HG03354 (cell line): ENCODE measurements around the gene GABRB1.
"Not testable (repeated sequence)": the region's sequence is repeated elsewhere in the genome, so short reads cannot be mapped to it uniquely, and the experiment has no call there.

Experiments
- ATAC-seq: cut with Tn5 transposase; IDR thresholded peaks from one replicate; pipeline ENCODE4 v1.9.1; 2021; ENCODE audit warnings: mild to moderate bottlenecking; ENCODE audit not compliant: unreplicated experiment, poor library complexity, severe bottlenecking

Gene GABRB1

DNA sequence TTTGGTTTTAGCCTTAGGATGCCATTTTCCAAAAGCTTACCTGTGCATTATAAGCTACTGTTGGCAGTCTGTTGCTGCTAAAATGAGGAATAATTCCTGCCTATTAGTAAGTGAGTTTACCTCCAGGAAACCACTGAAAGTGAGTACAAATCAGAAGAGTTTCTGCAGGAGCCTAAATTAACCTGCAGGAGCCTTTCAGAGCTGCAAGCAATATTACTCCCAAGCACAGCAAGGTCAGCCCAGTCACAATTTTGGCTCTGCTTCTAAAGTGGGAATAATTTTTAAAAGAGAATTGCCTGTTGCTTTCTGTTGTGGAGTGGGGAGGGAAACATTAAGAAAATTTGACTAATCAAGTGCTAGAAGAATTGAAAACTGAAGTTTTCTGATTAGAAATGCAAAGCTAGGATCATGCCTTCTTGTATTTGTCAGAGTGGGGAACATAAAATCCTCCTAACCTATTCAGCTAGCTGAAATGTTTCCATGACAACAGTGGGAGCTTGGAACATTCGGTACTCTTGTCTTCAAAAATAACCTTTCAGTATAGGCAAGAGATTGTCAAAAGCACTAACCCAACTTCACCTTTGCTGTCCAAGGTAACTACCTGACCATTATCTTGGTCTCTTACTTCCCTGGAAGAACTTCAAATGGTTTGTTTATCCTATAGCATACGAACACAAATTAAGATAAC lies 239.0 kb downstream of the GABRB1 start:
- ATAC-seq = no peak

DNA sequence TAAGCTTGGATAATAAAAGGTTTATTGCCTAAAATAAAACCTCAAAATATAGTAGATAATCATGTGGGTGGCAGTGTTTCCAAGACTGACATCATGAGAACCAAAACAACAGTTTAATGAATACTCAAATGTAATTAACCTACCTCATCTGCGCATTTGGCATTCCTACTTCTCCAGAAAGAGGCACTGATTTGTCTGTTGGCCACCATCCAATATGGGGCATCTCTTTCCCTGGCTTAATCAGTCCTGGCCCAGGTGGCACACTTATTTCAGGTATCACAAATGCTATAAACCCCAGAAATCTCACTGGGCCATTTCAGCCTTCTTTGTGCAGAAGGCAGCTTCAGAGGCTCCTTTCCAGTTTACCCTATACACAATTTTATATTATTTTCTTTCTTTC lies 239.9 kb downstream of the GABRB1 start:
- no peak for ATAC-seq

DNA sequence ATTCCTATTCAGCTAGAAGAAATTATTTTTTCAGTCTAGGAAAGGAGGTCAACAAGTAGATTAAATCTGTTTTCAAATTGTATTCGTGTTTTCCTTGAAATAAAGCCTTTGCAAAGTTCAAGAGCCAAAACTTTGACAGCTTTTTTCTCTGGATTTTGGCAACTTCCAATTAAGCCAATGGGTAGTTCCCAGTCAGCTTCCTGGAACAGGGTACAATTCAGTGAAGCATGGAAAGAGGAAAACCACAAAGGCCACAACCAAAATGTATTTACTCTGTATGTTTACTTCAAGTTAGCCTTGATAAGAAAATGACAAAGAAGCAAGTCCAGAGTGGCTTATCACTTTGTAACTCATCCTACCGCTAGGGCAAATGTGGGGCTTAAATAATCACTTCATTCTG lies 243.5 kb downstream of the GABRB1 start:
- ATAC-seq = no peak

DNA sequence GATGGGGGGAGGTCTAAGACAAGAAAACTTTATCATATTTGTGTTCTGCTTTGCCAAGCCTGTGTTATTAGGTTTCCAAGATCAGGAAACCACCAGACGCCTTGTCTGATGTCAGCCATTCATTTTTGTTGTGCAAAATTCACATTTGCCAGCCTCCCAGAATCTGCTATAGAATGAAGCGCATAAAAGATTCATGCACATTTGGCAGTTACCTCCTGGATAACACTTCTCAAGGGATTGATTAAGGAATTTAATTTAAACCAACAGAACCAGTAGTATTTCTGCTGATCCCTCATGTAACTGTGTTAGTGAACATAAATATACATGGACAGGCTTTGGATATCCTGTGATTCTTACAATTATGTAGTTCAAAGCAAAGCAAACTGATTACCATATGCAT lies 244.2 kb downstream of the GABRB1 start:
- ATAC-seq = no peak

DNA sequence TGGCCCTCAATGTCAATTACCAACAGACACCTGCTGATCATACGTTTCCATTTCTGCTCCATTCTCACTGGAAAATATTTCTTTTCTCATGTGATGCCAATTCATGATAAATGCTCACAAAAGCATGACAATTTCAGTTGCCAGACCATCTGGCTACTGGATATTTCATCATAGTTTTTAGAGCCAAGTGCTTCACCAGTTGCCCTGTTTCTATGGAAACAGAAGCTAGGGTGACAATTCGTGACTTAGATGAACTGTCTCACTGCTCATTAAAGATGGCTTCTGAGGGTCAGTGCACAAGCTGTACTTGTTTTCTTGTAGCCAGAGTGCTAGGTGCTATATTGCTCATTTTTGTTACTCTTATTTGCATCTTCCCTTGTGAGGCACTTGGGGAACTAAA lies 247.3 kb downstream of the GABRB1 start:
- ATAC-seq = no peak

DNA sequence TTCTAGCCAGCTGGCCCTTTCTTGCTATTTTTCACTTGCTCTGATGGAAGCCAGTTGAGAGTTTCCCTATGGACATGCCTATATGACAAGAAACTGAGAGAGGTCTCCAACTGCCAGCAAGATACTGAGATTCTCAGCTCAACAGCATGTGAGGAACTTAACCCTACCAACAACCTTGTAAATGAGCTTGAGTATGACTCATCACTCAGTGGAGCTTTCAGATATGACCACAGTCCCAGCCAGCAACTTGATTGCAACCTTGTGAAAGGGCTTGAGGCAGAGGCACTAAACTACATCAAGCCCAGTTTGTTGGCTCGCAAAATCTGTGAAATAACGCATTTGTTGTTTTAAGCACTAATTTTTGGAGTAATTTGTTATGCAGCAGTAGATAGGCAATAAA lies 256.4 kb downstream of the GABRB1 start:
- ATAC-seq = no peak

DNA sequence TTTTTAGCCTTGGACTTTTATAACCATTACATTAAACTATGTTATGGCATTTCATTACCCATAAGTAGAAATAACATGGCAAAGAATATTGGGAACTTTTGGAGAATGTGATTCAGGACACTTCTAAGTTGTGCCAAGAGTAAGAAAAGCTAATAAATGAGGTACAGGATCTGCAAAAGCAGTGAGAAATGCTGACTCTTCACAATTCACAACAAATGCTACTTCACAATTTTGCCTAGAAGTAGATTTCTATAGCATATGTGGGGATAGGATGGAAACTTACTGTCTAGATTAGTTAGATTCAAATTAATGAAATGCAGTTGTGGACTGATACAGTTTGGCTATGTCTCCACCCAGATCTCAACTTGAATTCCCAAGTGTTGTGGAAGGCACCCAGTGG lies 258.4 kb downstream of the GABRB1 start:
- ATAC-seq = no peak

DNA sequence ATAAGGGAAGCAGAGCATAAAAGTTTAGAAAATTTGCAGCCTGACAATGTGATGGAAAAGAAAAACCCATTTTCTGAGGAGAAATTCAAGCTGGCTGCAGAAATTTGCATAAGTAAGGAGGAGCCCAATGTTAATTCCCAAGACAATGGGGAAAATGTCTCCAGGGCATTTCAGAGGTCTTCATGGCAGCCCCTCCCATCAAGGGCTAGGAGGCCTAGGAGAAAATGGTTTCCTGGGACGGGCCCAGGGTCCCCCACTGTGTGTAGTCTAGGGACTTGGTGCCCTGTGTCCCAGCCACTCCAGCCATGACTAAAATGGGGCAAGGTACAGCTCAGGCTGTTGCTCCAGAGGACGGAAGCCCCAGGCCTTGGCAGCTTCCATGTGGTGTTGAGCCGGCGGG lies 259.5 kb downstream of the GABRB1 start:
- not testable (repeated sequence) for ATAC-seq

DNA sequence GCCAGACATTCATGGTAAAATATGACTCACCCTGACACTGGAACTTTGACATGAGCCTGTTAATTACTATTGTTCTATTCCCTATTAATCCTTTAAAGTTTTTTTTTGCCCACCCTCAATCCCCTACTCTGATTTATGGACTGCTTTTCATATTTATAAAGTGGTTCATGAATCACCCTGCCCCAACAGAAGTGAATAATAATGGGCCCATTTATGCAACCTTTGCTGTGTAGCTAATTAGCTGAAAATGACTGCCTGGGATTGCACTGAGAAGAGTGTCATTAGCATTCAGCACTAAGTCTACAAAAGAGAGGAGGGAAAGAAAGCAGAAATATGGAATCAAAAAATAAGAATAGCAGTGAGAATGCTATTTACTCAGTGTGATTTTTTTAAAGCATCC lies 277.8 kb downstream of the GABRB1 start:
- no peak for ATAC-seq

DNA sequence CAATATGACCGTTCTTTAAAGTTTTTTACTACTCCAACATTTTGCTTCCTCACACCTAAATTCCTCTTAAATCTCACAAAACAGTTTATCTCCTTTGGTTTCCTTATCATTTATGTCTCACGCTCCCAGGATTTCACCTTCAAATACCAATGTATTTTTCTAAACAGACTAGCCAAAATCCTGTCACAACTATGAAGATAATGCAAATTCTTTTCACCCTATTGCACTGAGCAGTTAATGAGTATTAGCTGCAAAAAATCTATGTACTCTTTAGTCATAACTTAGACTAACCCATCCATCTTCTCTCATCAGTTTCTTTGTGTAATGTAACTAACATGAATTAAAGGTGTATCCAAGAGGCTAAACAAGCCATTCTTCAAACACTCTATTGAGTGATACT lies 280.8 kb downstream of the GABRB1 start:
- no peak for ATAC-seq

DNA sequence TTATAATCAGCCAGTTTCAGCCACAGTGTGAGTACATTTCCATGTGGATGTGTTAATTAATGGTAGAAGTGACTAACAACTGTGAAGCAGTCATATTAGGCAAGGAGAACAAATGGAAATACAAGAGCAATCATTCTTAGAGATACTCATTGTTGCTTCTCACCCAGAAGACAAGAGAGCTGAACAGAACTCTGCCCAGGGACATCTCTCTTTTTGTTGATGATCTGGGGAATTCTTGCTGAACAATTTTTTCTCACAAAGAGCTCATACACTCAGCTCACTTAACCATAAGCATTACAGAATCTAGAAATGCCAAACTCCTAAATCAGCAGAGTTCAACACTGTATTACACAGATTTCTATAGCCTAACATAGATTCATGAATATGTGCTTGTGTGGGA lies 282.0 kb downstream of the GABRB1 start:
- no peak for ATAC-seq

DNA sequence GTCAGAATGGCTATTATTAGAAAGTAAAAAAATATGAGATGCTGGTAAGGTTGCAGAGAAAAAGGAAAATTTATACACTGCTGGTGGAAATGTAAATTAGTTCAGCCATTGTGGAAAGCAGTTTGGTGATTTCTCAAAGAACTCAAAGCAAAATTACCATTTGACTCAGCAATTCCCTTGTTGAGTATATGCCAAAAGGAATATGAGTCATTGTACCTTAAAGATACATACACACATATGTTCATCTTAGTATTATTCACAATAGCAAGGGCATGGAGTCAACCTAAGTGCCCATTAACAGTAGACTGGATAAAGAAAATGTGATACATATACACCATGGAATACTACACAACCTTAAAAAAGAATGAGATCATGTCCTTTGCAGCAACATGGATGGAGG lies 284.0 kb downstream of the GABRB1 start:
- ATAC-seq = peak; percentile 65

DNA sequence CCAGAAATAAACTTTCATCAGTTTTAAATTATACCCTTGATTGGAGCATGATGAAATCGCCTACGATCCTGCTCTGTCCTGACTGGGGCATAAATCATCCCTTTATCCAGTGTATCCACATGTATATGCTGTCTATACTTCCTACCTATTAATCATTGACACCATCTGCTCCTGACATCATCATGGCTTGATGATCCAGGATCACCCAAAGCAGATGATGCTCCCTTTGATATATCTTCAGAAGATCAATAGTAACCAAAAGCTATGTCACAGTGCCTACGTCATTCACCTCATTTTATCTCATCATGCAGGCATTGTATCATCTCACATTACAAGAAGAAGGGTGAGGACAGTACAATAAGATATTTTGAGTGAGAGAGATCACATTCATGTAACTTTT lies 294.7 kb downstream of the GABRB1 start:
- no peak for ATAC-seq

DNA sequence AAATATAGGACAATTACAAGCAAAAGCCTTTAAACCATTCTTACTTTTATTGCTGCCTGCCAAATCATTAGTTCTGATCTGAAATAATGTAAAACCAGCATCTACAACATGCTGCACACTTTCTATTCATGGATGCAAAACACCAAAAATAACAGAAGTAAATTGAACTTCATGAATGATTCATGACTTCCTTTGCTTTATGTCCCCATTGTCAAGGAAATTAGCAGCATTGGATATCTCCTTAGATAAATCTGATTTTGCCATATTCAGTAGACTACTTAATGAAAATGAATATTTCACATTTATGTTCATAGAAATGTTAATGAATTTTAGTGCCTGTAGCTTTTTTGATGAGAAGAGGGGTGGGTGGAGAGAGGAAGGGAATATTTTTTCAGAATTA lies 299.5 kb downstream of the GABRB1 start:
- ATAC-seq = no peak

DNA sequence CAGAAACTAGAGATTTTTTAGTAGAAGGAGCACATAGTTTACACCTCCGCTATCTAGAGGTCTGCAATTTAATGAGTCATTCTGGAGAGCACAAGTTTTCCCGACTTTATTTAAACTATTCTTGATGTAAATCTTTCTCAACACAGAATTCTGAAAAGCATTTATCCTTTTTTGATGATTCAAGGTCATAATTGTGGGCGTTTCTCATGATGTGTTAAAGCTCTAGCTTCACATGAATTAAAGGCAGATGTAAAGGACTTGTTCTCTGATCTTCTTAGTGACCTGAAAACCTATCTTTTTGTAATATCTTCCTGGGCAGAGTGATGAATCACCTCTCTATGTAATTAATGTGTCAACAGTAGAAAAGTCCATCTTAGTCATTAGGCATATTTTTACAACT lies 303.3 kb downstream of the GABRB1 start:
- no peak for ATAC-seq

DNA sequence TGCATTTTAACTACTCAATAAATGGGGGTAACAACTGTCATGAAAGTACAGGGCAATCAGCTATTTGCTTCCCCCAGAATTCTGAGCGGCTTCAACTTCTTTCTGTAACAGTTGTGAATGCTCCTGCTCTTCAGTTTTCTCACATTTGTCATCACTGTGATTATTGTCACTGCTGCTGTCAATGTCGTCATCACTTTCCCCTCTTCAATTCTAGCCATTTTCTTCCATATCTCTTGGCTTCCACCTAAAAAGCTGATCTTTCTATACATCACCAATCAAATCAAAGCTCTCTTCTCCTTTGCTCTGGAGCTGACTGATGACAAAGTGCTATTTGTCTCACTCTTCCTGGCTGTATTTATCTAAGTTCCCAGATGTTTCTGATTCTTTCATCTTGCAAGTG lies 306.5 kb downstream of the GABRB1 start:
- no peak for ATAC-seq

DNA sequence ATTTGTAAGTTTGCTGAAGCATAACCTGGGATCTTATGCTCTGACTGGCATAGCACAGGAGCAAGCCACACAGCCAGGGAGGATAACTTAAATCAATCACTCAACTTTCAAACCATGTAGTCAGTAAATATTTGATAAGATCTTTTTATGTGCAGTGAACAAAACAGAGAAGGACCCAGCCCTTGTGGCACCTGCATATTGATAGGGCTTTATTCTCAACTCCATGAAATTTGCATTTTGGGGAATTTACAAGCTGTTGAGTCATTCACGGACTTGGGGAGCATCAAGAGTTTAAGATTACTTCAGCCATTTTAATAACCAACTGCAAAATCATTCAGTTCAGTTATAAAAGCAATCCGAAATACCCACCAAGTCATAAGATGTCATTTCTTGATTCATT lies 309.5 kb downstream of the GABRB1 start:
- ATAC-seq = no peak

DNA sequence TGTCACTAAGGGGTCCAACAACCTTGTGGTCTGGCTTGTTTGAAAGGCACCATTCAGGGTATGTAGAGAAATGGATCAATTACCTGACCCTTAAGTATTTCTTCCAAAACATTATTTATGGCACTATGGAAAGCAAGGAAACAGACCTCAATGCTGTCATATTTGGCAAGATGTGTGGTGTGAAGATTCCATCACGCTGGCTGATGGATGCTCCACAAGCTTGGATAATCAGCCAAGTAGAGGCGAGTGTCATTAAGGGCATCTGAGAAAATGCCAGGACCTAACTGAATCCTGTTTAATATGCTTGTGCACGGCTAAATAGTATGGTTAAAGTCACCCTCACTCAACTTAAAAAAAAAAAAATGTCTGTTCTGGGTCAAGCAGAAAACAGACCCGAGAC lies 311.4 kb downstream of the GABRB1 start:
- no peak for ATAC-seq

DNA sequence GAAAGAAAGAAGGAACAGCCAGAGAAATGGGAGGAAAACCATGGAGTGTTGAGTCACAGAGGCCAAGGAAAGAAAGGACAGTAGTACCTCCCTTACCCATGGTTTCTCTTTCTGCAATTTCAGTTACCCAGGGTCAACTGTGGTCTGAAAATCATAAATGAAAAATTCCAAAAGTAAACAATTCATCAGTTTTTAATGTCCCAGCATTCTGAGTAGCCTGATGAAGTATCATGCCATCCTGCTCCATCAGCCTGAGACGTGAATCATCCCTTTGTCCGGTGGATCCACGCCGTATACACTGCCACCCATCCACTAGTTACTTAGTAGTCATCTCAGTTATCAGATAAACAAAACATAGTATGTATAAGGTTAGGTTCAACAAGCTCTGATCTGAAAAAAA lies 318.0 kb downstream of the GABRB1 start:
- ATAC-seq = no peak

DNA sequence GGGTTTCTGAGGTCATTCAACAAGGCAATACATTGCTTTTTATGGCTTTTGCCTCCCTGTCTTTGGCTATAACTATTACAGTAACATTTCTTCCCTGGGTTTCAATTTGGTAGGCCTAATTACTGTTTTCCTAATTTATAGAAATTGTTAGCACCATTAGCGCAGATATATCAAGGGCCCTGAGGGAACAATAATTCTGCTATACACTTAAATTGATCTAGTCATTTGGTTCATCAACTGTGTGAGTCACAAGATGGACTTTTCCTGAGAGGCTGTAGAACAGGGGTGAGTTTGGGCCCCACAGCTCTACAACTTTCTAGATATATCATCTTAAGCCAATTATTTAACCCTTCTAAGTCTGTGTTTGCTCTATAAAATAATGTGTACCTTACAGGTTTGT lies 324.2 kb downstream of the GABRB1 start:
- ATAC-seq = no peak

DNA sequence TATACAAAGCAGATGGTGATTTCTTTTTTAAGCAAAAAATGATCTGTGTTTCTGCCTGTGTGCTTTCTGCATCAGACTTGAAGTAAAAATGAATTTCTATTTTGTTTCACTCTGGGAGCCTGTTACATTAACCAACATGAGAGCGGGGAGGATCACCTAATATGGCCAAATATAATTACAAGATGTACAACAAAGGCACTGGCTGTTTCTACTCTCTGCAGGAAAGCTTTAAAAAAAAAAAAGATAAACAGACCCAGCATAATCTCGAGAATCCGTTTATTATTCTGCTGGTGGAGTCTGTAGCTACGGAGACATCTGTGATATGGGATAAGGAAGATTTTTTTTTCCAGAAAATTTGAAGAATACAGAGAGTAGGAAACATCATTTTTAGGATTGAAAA lies 328.5 kb downstream of the GABRB1 start:
- ATAC-seq = no peak

DNA sequence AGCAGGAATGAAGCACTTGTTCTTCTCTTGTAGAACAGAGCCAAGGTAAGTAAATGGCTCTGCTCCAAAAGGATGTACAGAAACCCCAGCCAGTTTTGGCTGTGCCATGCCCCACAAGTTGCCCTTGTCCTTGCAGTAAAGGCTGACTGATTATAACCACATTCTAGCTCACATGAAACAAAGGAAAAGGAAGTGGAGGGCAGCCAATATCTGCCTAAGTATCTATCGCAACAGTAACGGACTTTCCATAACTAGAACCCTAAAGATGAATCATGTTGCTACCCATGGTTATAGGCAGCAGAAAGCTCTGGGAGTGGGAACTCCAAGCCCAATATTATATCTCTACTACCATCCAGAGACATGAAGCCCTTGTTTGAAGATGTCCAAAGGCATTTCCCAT lies 336.4 kb downstream of the GABRB1 start:
- no peak for ATAC-seq
